Sigmoid colon (tissue), 4 donors: Measurements from ENCODE around the gene SHANK3.

ENCODE experiments used
- CTCF ChIP-seq, 4 experiments: fragments of 450-650 bp in 3 of 4; fragments of 200-600 bp in 1 of 4; IDR thresholded peaks; one replicate each; pipeline ENCODE4 v1.5.1; 2016 to 2019; ENCODE audit warnings: antibody characterized with exemption in 4 of 4, mild to moderate bottlenecking in 3 of 4, moderate library complexity in 2 of 4
- EP300 ChIP-seq, 4 donors: sonication (generic); formaldehyde crosslinking; IDR thresholded peaks; one replicate each; pipeline ENCODE4 v1.6.1; 2017; ENCODE audit warnings: antibody characterized with exemption in 4 of 4
- POLR2A ChIP-seq, 2 donors: fragments of 450-650 bp; IDR thresholded peaks; one replicate each; pipeline ENCODE4 v1.6.1; 2016; ENCODE audit warnings: antibody characterized with exemption in 2 of 2, mild to moderate bottlenecking in 2 of 2, moderate library complexity in 2 of 2
- POLR2AphosphoS5 ChIP-seq, 4 donors: sonication (generic); formaldehyde crosslinking; IDR thresholded peaks; one replicate each; pipeline ENCODE4 v1.6.1; 2017; ENCODE audit warnings: antibody characterized with exemption in 4 of 4

- TF ChIP-seq CTCF (IDR thresholded peaks at IDR 0.05) (no peak), POLR2A (IDR thresholded peaks at IDR 0.05) (no peak), POLR2AphosphoS5 (IDR thresholded peaks at IDR 0.05) (no peak), EP300 (IDR thresholded peaks at IDR 0.05) (no peak)
Measured at GRCh38 chr22:50701076-50701419, 28.4 kb downstream of the SHANK3 start.
